ENCODE data around the gene PHF12. TPM values are rescaled to one million over a fixed set of nuclear protein-coding genes. Genes with fewer than 3 reads are reported as not detected.

Gene PHF12
- 100 to 1,000 TPM; 163 to 177 (median 171) TPM for total RNA-seq
- total RNA-seq (2013), result 51.7 TPM

GRCh38 chr17:28951428-28951990 is at the start of gene PHF12:
PHF12 (minus strand) TSS chr17:28951518; CDS start chr17:28950960, 558 bp downstream.
- Mint-ChIP-seq H3K27ac (no peak within 1 kb of the TSS), H3K4me1 (peaks cover 19 to 24% of the 10 kb centered on the region in 2 donors)
- ATAC-seq, result peak; percentile 63 to 81 (median 67)

GRCh38 chr17:29000973-29001372 is 49.7 kb upstream of the PHF12 start:
- intact Hi-C loops (cut with micrococcal nuclease), result no loop called here

More at GRCh38 chr17:28951428-28951990, at the start of gene PHF12:
- H3K4me3 Mint-ChIP-seq, result peak within 1 kb of the TSS; percentile 95
- no peaks in the 10 kb centered on the region for H3K9me3 ChIP-seq (ENCODE audit: control insufficient read depth, insufficient read depth, low read length)
- H3K36me3 Mint-ChIP-seq, result no peaks in the 10 kb centered on the region
- H3K36me3 ChIP-seq (ENCODE audit: control insufficient read depth, insufficient read depth, low read length), result no peaks in the 10 kb centered on the region
- peaks cover 32% of the 10 kb centered on the region for H3K4me1 ChIP-seq (ENCODE audit: control insufficient read depth, insufficient read depth, low read length)
- DNase-seq, result peak; percentile 99 to 100
- peak within 1 kb of the TSS; percentile 97 for H3K27ac ChIP-seq (ENCODE audit: low read length)
- peak within 1 kb of the TSS; percentile 76 for H3K4me3 ChIP-seq (ENCODE audit: low read length)
- H3K9me3 Mint-ChIP-seq, result no peaks in the 10 kb centered on the region
- intact Hi-C loops (cut with micrococcal nuclease), result loop anchor here (1.0 to 5.0 kb wide), 2 partner anchors 166 to 232 kb away; partner anchors contain the start of gene RPL23A
- TF ChIP-seq, protein P1, sequence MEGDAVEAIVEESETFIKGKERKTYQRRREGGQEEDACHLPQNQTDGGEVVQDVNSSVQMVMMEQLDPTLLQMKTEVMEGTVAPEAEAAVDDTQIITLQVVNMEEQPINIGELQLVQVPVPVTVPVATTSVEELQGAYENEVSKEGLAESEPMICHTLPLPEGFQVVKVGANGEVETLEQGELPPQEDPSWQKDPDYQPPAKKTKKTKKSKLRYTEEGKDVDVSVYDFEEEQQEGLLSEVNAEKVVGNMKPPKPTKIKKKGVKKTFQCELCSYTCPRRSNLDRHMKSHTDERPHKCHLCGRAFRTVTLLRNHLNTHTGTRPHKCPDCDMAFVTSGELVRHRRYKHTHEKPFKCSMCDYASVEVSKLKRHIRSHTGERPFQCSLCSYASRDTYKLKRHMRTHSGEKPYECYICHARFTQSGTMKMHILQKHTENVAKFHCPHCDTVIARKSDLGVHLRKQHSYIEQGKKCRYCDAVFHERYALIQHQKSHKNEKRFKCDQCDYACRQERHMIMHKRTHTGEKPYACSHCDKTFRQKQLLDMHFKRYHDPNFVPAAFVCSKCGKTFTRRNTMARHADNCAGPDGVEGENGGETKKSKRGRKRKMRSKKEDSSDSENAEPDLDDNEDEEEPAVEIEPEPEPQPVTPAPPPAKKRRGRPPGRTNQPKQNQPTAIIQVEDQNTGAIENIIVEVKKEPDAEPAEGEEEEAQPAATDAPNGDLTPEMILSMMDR (IDR thresholded peaks at IDR 0.05), result no peak
- H3K27me3 Mint-ChIP-seq (ENCODE audit: low read depth in 2 of 2), result no peaks in the 10 kb centered on the region
- H3K27me3 ChIP-seq (ENCODE audit: control insufficient read depth, insufficient read depth, low read length), result no peaks in the 10 kb centered on the region
- 0% methylated on average over 50 of the region's 51 CpGs for WGBS (ENCODE audit: insufficient coverage)

DNA sequence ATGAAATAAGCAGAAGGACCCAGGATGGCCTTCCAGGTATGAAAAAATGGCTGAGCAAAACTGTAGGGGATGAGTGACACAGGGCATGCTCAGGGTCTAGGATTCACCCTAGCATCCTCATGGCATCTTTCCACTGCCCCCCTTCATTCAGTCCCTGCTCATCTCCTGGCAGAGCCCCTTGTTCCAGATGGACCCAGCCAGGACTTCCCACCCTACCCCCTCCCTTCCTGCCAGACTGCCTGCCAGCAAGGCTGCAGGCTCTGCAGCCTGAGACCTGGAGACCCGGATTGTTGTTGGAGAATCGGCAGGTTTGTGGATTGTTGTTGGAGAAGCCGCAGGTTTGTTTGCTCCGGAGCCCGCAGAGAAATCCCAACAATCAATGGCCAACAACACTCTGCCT is 47.9 kb upstream of the PHF12 start:
- Histone ChIP-seq H3K27me3 (ENCODE audit: control insufficient read depth, insufficient read depth, low read length) (peaks cover 15% of the 10 kb centered on the region), H3K4me3 (ENCODE audit: low read length) (no peak overlapping the region), H3K27ac (ENCODE audit: low read length) (no peak overlapping the region), H3K4me1 (ENCODE audit: control insufficient read depth, insufficient read depth, low read length) (no peaks in the 10 kb centered on the region), H3K36me3 (ENCODE audit: control insufficient read depth, insufficient read depth, low read length) (no peaks in the 10 kb centered on the region), H3K9me3 (ENCODE audit: control insufficient read depth, insufficient read depth, low read length) (no peaks in the 10 kb centered on the region)
- H3K4me3 Mint-ChIP-seq, result no peak overlapping the region
- intact Hi-C loops (cut with micrococcal nuclease), result no loop called here
- 60% methylated on average over 5 of the region's 5 CpGs for WGBS (ENCODE audit: insufficient coverage)
- ATAC-seq, result no peak
- H3K27ac Mint-ChIP-seq, result no peak overlapping the region
- no peaks in the 10 kb centered on the region for H3K36me3 Mint-ChIP-seq
- TF ChIP-seq, protein P1 (IDR thresholded peaks at IDR 0.05), result no peak
- peaks cover 15 to 16% of the 10 kb centered on the region in 2 donors for H3K27me3 Mint-ChIP-seq (ENCODE audit: low read depth in 2 of 2)
- H3K4me1 Mint-ChIP-seq, result no peaks in the 10 kb centered on the region
- no peak for DNase-seq
- H3K9me3 Mint-ChIP-seq, result no peaks in the 10 kb centered on the region

More at GRCh38 chr17:29000973-29001372, 49.7 kb upstream of the PHF12 start:
- Histone ChIP-seq H3K4me3 (ENCODE audit: low read length) (no peak overlapping the region), H3K36me3 (ENCODE audit: control insufficient read depth, insufficient read depth, low read length) (no peaks in the 10 kb centered on the region), H3K9me3 (ENCODE audit: control insufficient read depth, insufficient read depth, low read length) (no peaks in the 10 kb centered on the region), H3K27ac (ENCODE audit: low read length) (no peak overlapping the region), H3K4me1 (ENCODE audit: control insufficient read depth, insufficient read depth, low read length) (peaks cover under 1% of the 10 kb centered on the region), H3K27me3 (ENCODE audit: control insufficient read depth, insufficient read depth, low read length) (peaks cover 26% of the 10 kb centered on the region)
- WGBS (ENCODE audit: insufficient coverage), result 90% methylated on average over 3 of the region's 5 CpGs
- DNase-seq (no peak), ATAC-seq (no peak)
- TF ChIP-seq, protein P1 (IDR thresholded peaks at IDR 0.05), result no peak
- Mint-ChIP-seq H3K9me3 (no peaks in the 10 kb centered on the region), H3K27ac (no peak overlapping the region), H3K4me3 (no peak overlapping the region), H3K36me3 (no peaks in the 10 kb centered on the region), H3K4me1 (peaks cover 0 to 7% of the 10 kb centered on the region in 2 donors), H3K27me3 (ENCODE audit: low read depth in 2 of 2) (peaks cover 22 to 29% of the 10 kb centered on the region in 2 donors)

DNA sequence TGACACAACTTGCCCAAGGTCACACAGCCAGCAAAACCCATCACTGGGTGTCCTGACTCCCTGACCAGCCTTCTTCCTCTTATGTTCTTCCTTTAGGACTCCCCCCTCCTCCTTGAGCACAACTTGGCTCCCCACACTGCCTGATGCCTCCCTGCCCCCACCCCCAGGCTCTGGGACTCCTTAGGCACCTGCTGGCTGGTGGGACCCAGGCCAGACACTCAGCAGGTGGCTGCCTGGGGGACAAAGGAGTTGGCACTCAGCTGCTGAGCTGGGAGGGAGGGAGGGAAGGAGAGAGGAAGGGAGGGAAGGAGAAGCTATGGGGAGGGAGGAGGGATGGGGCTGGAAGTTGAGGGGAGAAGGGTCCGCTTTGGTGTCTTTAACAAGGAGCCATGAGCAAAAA is 46.5 kb upstream of the PHF12 start:
- H3K27me3 ChIP-seq (ENCODE audit: control insufficient read depth, insufficient read depth, low read length), result peaks cover 3% of the 10 kb centered on the region
- ATAC-seq (no peak), DNase-seq (no peak)
- WGBS (ENCODE audit: insufficient coverage), result 88% methylated on average over 1 of the region's 1 CpG
- no peaks in the 10 kb centered on the region for H3K36me3 ChIP-seq (ENCODE audit: control insufficient read depth, insufficient read depth, low read length)
- no peaks in the 10 kb centered on the region for H3K4me1 Mint-ChIP-seq
- H3K4me3 Mint-ChIP-seq, result no peak overlapping the region
- no peaks in the 10 kb centered on the region for H3K9me3 Mint-ChIP-seq
- H3K27me3 Mint-ChIP-seq (ENCODE audit: low read depth in 2 of 2), result peaks cover 2 to 5% of the 10 kb centered on the region in 2 donors
- no peaks in the 10 kb centered on the region for H3K4me1 ChIP-seq (ENCODE audit: control insufficient read depth, insufficient read depth, low read length)
- intact Hi-C loops (cut with micrococcal nuclease), result no loop called here
- no peaks in the 10 kb centered on the region for H3K36me3 Mint-ChIP-seq
- H3K9me3 ChIP-seq (ENCODE audit: control insufficient read depth, insufficient read depth, low read length), result no peaks in the 10 kb centered on the region
- H3K4me3 ChIP-seq (ENCODE audit: low read length), result no peak overlapping the region
- no peak overlapping the region for H3K27ac Mint-ChIP-seq
- TF ChIP-seq, protein P1 (IDR thresholded peaks at IDR 0.05), result no peak
- H3K27ac ChIP-seq (ENCODE audit: low read length), result no peak overlapping the region

Data from natural killer cell (primary cell).